Measurements from ENCODE around the gene ERBB4.

The ERBB4 gene

DNA sequence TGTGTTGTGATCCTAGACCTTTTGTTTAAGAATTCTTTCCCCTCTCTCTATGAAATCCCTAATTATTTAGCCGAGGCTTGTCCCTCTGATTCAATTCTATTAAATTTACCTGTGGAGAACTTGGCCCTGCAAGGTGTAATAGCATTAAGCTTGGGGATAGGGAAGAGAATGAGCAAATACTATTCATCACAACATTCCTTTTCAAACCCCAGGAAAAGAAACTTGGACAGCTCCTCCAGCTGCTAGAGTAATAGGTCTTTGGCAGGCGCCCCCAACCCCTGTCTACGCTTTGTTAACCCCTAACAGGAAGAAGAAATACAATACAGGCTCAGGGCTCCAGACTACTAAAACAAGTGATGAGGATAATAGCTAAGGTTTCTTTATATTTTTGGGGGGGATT, 1025.2 kb downstream of the ERBB4 start:
- no peak for DNase-seq

DNA sequence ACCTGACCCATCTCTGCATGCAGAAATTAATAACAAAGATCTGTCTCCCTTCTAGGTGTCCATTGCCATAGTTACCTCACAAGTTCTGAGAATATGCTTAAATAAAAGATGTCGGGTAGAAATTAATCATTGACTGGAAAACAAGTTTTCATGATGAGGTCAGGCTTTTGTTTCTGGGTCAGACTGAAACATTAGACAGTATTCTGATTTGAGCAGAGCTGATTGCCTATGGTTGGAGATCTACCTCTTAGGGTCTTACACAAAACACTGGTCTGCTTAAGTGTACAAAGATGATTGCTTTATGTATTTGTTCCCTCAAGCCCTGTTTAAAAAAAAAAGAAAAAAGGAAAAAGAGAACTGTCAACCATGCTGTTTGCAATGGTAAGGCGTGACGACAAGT, 1025.8 kb downstream of the ERBB4 start:
- no peak for DNase-seq

DNA sequence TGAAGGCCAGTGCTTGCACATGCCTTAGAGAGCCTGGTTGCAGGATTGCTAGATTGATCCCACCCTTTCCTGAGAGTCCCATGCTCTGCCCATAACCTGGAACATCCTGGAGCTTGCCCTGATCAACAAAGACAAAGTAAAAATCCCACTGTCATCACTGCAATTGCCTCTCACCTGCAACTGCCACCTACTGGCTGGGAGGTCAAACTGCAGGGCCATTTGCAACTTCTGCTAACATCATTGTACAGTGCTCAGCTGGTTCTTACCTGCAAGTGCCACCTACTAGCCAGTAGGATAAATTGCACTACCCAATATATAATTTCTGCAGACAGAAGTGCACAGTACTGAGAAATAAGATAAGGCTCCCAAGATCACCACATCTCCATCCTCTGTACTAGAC, 1034.7 kb downstream of the ERBB4 start:
- no peak for DNase-seq

DNA sequence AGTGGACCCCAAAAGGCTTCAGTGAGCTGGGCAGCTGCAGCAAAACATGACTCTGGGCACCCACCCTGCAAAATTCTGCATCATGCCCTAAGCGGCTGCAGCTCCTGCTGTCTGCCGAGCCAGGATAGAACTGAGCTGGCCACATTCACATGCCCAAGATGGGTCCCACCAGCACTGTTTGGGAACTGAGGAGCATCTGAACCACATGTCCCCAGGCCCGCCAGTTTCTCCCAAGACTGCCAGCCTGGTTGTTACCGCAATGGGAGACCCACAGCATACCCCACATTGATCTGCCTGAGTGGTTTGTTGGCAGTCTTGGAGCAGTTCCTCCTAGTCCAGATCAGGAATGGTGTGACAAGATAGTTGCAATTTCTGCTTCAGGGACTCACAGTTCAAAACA, 1035.4 kb downstream of the ERBB4 start:
- DNase-seq: no peak

DNA sequence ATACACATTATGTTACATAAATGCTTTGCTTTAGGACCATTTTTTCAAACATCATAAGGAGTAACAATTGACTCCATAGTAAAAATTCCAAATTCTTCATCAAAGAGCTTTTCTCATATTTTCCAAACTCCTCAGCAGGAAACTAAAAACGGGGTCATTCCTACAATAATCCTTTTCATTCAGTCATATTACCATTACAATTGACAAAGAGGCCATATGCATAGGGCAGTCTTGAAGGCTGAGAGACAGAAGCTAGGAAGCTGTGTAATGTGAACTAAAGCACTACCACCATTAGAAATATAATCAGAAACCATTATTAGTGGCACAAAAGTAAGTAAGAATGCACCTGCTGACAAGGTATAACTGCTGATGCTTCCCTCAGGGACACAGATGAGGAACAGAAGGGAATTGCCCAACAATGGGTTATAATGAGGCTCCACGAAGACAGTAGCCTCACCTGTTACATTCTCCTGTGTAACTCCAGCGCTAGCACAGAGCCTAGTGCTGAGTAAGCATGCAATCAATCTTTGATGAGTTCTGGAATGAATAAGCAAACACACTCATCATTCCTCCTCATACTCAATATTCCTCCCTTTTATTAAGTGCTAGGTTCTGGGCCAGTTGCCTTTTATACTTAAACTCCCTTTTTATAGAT, 1039.9 kb downstream of the ERBB4 start:
- DNase-seq: no peak

DNA sequence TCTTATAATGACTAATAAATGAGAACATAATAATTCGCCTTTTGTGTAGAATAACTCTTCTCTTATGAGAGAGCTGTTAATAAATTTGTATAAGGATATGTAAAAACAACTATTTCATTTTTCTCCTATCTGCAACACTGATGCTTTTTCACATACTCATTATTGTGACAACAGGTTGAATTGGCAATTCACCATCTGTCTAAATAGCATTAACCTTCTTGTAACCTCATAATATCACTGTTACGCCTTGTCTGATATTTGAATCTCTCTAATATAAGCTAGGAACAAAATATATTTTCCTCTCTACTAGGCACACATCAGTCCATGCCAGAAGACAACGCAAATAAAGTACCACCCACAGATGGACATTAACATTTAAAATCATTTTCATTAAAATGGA, 1043.3 kb downstream of the ERBB4 start:
- no peak for DNase-seq

DNA sequence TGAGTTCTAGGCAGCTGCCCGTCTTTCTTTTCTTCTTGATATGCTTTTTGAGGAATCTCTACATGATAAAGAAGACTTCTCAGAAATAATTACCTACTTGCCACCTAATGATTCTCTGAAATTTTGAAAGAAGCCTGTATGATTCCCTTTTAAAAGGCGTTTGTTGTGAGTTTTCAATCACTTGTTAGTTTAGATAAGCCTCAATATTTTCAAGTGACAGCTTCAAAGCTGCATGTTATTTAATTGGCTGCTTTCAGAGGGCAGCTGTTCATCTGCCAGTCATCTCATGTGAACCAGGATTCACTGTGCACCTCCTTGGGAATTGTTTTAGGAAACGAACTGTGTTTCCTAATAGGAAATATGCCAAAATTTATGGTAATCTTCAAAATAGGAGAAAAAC, 1044.1 kb downstream of the ERBB4 start:
- no peak for DNase-seq

DNA sequence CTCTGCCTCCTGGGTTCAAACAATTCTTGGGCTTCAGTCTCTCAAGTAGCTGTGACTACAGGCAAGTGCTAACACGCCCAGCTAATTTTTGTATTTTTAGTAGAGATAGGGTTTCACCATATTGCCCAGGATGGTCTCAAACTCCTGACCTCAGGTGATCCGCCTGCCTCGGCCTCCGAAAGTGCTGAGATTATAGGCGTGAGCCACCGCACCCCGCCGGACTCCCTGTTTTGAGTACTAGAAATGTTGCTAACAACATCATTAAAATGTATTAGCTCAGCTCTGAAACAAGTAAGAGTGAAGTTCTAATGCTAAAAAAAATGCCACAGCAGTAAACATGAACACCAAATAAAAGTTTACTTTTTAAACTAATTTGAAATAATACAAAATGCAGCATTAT, 1044.5 kb downstream of the ERBB4 start:
- no peak for DNase-seq

DNA sequence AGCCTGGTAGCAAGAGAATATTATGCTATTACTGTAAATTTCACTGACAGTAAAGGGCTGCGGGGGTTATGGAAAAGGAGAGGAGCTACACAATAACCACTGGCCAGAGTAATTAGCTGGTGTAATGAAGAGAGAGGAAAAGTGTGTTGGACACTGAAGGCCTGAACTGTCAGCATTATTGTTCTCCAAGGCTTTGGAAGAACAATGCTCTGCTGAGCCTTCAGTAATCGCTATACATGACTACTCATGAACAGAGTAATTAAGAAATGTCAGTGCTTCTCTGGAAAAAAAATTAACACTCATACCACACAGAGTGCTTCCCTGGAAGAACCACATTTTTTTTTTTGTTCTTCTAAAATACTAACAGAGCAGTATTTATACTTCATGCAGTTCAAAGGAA, 1050.9 kb downstream of the ERBB4 start:
- peak; percentile 61 for DNase-seq

DNA sequence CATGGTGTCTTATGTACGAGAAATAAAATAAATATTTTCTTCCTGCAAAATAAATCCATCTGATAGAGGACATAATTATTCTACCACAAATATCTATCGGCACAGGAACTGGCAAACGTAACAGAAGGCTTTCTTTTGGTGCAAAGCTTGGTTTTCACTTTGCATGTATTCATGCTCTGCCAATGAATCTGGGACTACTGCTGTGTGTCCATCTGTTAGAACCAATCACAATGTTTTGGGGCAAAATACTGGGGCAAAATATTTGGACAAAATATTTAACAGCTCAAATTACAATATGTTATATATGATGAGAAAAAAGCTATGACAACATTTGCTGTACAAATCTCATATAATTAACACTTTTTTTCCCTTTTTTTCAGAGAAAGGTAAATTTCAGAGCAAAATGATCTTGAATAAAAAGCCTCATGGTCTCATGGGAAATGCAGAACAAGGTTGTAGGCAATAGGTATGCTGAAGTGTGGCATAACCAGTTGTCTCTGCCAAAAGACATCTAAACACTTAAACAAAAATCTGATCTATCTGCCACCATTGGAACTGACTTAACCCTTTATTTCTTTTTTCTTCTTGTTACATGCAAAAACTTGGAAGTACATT, 1059.0 kb downstream of the ERBB4 start:
- no peak for DNase-seq

DNA sequence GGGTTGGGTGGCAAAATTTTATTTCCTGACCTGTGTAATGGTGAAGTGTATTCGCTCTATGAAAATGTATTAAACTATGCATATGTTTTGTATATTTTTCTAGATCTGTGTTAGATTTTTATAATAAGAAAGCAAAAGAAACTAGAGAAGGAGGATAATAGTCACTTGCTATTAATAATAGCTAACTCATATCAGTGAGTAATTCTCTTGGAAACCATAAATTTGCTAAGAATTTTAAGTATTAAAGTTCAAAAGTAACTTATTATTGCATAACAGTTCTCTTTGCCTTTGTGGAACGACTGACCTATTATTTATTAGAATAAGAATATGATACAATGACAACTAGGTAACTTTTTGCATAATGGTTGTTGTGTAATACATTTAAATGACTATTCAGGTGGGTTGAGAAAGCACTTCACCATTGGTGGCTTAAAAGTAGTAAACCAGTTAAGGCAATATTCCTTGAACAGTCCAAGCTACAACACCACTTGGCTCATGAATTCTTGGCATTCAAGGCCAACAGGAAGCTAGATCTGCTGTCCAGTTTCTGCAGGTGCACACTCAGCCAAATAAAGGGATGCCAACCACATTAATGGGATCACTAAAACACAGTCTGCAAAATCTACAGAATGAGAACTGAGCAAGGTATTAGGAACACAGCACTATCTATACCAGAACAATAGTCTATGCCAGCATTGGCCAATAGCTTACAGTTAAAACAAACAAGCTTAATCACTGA, 1060.9 kb downstream of the ERBB4 start:
- DNase-seq: no peak

DNA sequence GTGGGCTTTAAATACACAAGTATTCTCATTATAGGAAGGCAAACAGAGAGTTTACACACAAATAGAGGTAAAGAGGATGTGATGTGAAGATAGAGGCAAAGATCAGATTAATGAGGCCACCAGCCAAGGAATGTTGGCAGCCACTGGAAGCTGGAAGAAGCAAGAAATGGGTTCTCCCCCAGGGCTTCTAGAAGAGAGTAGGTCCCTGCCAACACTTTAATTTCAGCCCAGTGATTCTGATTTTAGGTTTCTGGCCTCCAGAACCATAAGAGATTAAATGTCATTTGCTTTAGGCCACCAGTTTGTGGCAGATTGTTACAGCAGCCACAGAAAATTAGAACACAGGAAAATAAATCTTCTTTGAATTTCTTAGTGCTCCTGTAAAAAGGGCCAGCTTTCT, 1065.5 kb downstream of the ERBB4 start:
- DNase-seq: no peak

DNA sequence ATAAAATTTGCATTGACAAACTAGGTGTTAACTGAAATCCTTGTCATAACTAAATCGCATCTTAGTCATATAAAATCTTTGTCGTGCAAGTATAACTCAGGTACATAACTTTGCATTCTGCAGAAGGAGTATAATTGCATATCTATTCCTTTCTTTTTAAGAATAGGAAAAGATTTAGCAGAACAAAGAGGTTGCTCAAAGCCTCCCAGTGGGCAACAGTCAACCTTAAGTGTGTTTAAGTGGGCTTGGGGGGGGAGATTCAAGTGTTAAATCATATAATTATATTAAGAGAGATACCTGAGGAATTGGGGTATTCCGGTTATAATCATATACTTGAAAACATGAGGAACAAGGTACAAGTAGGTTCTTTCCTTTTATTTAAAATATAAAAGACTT, 1068.9 kb downstream of the ERBB4 start:
- DNase-seq: no peak

DNA sequence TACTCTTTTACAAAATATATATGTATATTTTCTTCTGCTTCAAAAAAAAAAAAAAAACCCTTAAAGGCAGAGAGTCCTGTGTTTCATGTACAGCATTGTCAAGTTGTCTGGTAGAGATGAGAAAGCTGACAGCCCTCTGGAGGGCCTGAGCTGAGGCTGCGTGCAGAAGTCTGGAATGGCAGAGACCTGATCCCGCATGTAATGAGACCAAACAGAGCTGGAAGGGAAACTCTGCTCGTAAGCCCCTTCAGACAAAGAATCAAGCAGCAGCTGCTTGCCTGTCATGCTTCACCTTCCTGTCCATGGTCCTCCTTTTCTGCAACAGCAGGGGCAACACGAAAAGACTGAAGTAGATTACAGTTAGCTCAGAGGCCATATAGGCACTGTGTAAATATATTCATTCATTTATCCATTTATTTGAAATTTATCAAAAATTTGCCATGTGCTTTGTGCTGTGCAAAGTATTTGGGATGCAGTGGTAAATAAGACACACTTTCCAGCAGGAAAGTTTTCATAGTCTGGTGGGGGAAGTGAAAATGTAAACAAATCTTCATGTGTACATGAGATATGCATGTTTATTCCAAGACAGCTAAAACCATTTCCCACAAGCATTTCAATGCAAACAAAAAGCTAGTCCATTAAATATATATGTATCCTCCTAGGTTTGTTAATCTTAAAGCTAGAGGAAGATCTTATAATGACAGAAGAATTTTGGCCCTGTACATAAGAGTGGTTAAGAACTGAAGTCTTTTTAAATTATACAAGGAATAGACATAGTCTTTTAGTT, 1069.5 kb downstream of the ERBB4 start:
- DNase-seq: no peak

DNA sequence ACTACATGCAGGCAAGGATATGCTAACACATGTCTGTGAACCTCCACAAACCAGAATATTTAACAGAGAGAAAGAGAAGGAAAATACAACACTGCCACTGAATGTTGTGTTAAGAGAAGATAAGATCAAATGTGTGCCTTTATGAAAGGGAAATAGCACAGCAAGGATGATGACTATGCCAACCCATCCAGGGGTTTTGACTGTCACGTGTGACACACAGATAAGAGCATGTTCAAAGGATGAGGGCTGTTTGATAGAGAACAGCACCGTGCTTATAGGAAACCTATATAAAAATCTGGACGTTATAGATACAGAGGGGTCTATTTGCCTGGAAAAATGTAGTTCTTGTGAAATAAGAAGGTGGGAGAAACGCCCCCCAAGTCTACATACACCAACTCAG, 1070.4 kb downstream of the ERBB4 start:
- no peak for DNase-seq

DNA sequence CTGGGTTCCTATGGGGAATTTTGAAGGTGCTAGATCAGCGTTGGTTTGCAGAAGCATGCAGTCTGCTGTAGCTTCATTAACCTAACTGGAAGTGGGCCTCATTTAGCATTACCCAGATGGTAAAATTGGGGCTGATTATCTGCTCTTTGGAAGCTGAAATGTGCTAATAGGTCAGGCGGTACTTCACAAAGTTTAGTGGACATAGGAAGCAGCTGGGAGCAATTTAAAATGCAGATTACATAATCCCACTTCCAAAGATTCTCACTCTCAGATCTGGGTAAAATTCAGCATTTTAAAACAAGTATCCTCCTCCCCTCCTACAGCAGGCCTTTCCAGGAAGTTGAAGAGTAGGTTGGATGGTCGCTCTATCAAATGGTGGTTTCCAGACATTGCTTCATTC, 1075.2 kb downstream of the ERBB4 start:
- no peak for DNase-seq

DNA sequence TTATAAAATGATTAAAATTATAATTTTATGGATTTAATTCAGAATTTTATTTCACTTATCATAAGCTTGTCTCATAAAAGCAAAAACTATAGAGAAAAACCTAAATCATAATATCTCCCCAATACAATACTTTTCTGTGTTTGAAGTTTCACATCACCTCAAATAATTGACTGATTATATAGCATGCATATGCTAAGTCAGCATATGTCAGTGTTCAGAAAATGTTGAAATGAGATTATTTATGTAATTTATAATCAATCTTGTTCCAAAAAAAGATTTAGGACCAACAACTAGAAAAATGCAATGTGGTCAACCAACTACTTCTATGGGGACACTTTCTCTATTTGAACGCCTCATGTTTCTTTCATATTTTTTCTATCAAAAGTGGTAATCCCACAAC, 1079.6 kb downstream of the ERBB4 start:
- no peak for DNase-seq

DNA sequence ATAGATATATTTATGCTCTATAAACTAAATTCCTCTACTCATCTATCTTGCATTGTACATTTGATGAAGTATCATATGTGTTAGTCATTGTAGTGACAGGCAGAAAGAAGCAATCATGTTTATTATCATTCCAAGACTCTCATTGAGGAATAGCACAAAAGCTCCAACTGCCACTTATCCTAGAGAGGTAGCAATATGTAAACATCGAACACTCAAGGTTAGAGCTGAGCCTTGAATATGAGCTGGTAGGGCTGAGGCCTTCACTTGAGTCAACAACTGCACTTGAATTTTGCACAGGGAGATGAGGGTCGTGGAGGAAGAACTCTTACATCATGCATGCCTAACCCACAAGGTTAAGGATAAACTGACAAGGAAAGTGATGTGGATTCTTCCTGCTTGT, 1081.3 kb downstream of the ERBB4 start:
- no peak for DNase-seq

DNA sequence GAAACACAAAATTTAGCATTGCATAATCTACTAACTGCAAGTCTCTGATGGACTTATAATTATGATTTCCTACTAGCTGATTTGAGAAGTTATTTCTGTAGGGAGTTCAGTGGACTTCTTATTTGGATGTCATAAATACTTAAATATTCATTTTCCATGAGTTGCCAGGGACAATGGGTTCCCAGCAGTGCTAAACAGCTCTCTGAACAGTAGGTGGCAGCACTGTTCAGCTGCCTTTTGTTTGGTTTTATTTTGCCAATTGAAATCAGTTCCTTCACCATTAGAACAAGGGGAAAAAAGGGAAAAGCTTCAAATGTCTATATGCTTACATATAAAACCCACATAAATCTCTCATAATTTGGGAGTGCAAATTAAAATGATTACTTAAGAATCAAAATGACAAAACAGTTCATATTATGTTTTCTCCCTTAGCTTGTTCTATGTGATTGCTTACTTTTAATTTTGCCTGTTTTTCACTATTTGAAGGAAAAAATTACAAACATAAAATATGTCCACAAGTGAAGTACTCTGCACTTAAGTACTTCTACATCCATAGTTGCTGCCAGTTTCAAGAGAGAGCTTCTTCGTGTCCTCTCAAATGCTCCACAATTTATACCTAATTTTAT, 1083.3 kb downstream of the ERBB4 start:
- peak; percentile 63 for DNase-seq

DNA sequence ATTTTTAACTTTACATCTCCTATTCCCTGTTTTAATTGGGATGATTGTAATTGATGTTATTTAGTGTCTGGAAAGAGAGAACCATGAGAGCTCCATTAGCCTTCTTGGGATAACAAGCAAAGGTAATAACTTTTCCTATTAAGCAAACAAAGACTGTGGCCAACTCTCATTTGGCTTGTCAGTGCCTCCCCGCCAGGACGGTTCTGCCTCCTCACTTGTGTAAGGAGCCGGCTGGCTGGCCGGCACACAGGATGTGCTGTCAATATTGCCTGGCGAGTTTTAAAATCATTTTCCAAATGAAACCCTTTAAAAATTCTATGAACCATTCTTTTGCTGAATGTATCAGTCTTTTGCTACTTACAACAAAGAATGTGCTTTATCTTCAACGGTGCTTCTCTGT, 1083.9 kb downstream of the ERBB4 start:
- DNase-seq: peak; percentile 79

DNA sequence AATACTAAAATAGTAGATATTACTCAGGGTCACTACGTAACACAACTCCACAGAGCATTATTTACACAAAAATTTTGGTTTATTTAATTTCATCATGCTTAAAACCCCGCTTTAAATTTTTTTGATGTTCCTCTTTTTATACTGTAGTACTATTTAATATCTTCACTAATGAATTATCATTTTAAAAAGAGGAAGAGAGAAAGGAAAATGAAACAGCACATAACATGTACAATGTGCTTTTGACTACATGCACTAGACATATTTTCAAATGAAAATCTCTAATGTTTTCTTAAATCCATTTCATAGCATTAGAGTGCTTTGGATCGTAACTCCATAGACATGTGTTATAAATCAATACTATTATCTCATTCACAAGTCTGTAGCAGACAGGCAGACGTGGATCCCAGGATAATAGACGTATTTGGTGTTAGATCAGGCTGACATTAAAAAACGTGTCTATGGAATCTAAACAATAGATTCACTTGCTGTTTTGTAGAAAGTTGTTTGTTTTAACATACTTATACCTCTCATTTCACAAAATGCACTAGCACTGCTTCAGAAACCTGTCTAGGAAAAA, 1085.2 kb downstream of the ERBB4 start:
- peak; percentile 7 for DNase-seq

DNA sequence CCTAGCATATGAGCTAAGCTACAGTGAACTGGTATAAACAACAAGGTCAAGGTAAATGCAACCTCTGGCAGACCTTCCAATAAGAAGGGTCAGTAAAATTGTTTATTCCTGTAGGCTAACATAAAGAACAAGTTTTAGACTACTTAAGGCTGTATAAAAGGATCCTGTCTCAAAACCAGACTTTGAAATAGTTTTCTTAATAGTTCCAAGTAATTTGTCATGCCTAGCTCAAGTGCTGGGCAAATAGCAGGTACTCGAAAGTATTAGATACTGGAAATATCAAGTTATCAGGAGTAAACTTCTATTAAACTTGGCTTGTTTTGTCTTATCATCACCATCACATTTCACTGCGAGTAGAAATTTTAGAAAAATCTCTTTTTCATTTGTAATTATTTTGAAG, 1087.0 kb downstream of the ERBB4 start:
- DNase-seq: no peak

DNA sequence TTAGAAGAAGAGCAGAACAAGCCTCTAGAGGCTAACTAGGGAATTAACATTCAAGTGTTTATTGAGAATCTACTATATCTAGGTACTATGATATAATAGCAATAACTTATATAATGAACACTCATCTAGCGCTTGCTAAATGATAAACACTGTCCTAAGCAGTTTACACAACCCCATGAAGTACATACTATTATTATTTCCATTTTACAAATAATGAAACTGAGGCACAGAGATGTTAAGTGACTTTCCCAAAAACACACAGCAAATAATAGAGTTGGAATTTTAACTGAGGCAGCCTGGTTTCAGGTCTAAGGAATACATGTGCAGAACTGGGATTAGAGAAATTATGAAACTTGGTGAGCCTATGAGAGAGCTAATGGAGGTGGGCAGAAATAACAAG, 1088.8 kb downstream of the ERBB4 start:
- no peak for DNase-seq
